Stimulated activated naive B cell treated with anti-CD40 and anti-IgM and Interleukin-4, amounts not matched to agents 10 μg/mL and 1 μg/mL and 100 μg/mL, for 72 hours (primary cell): ENCODE measurements around the gene ZFAND2B.

Source experiments
- ATAC-seq, 2 donors: fragments of 150-1000 bp; cut with Tn5 transposase; replicated peaks; 2 replicates each; pipeline ENCODE4 v1.10.0; 2021; ENCODE audit warnings: moderate library complexity in 1 of 2
- DNase-seq: peaks from one replicate; pipeline ENCODE4 v3.0.0; 2021
- H3K27ac Mint-ChIP-seq: one replicate; pipeline ENCODE4 v1.8.0; 2022; ENCODE audit warnings: mild to moderate bottlenecking, mixed read lengths
- H3K27me3 Mint-ChIP-seq, 2 donors: one replicate each; pipeline ENCODE4 v1.8.0; 2022; ENCODE audit warnings: mixed read lengths in 2 of 2
- H3K36me3 Mint-ChIP-seq, 2 donors: one replicate each; pipeline ENCODE4 v1.8.0; 2022; ENCODE audit warnings: mixed read lengths in 2 of 2, mild to moderate bottlenecking in 1 of 2
- H3K4me1 Mint-ChIP-seq, 2 donors: one replicate each; pipeline ENCODE4 v1.8.0; 2022; ENCODE audit warnings: mixed read lengths in 2 of 2, mild to moderate bottlenecking in 1 of 2
- H3K4me3 Mint-ChIP-seq, 2 donors: one replicate each; pipeline ENCODE4 v1.8.0; 2022; ENCODE audit warnings: mild to moderate bottlenecking in 2 of 2, mixed read lengths in 2 of 2, moderate library complexity in 1 of 2
- H3K9me3 Mint-ChIP-seq, 2 donors: one replicate each; pipeline ENCODE4 v1.8.0; 2022; ENCODE audit warnings: mixed read lengths in 2 of 2, mild to moderate bottlenecking in 1 of 2

ZFAND2B gene

DNA sequence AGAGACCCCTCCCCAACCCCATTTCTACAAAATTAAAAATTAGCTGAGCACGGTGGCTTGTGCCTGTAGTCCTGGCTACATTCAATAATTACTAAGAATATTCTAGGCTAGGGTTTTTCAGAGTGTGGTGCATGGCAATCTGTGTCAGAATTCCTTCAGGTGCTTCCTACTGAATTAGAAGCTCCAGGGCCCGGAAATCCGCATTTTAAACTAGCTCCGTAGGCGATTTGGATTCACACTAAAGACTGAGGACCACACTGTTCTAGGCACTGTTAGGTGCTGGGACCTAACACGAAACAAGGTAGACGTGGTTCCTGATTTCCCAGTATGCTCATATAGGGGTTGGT lies 628 bp upstream of the ZFAND2B start:
- H3K27me3 Mint-ChIP-seq = no peaks in the 10 kb centered on the region
- peak overlapping the region; percentile 97 for H3K27ac Mint-ChIP-seq
- H3K9me3 Mint-ChIP-seq = peaks cover 0 to 2% of the 10 kb centered on the region in 2 donors
- peaks cover 21 to 24% of the 10 kb centered on the region in 2 donors for H3K4me1 Mint-ChIP-seq
- peak overlapping the region; percentile 76 to 90 for H3K4me3 Mint-ChIP-seq
- DNase-seq (no peak), ATAC-seq (no peak)
- H3K36me3 Mint-ChIP-seq = peaks cover 12 to 17% of the 10 kb centered on the region in 2 donors

DNA sequence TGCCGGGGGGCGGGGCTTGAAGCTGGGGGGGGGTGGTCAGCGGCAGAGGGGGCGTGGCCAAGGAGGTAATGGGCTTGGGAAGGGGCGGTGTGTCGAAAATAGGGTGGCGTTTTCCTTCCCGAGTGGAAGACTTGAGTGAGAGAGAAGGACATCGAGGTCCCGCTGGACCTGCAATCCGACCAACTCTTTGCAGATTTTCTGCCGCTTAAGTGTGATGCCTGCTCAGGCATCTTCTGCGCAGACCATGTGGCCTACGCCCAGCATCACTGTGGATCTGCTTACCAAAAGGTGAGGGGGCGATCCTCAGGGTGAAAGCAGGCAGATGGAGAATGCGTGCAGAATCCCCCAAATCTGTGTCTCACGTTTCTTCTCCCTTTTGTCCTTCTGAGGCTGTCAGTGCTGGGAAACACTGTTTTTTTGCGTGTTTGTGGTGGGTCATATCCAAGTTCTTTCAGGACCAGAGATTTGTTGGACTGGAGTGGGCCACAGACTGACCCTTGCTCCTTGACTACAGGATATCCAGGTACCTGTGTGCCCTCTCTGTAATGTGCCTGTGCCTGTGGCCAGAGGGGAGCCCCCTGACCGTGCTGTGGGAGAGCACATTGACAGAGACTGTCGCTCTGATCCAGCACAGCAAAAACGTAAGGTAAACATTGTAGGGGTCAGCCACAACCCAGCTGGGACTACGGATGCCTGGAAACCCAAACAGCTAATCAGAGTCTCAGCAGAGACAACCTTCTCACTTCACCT lies 727 bp downstream of the ZFAND2B start:
- no peak for ATAC-seq
- H3K4me1 Mint-ChIP-seq = peaks cover 21 to 37% of the 10 kb centered on the region in 2 donors

DNA sequence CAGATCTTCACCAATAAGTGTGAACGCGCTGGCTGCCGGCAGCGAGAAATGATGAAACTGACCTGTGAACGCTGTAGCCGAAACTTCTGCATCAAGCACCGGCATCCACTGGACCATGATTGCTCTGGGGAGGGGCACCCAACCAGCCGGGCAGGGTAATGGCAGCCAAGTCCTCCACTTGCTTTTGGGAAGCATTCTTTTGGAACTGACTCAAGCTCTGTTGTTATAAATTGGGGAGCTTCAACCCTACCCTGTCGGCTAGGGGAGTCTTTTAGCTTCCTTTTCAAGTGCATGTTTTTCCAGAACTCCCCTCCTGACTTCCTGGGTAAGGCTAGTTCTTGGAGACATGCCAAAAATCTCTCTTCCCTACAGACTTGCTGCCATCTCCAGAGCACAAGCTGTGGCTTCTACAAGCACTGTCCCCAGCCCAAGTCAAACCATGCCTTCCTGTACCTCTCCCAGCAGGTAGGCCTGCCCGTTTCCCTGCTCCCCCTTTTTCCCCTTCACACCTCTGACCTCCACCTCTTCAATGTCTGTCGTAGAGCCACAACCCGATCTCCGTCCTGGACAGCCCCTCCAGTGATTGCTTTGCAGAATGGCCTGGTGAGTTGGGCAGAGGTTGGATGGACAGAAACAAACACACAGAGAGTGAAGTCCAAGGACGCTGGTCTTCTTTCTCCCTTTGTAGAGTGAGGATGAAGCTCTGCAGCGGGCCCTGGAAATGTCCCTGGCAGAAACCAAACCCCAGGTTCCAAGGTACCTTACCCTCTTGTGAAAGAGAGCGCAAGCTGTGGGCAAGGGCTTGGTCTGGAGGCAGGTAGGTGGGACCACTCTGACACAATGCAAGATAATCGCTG lies 1.5 kb downstream of the ZFAND2B start:
- Mint-ChIP-seq H3K27ac (peak overlapping the region; percentile 31), H3K27me3 (no peaks in the 10 kb centered on the region), H3K4me3 (peak overlapping the region; percentile 76 to 90), H3K36me3 (peaks cover 27% of the 10 kb centered on the region in 2 donors), H3K4me1 (peaks cover 21 to 39% of the 10 kb centered on the region in 2 donors), H3K9me3 (peaks cover 0 to 2% of the 10 kb centered on the region in 2 donors)
- DNase-seq (no peak), ATAC-seq (no peak)

More for the DNA sequence above, 727 bp downstream of the ZFAND2B start:
- no peaks in the 10 kb centered on the region for H3K27me3 Mint-ChIP-seq
- H3K9me3 Mint-ChIP-seq = peaks cover 0 to 2% of the 10 kb centered on the region in 2 donors
- H3K4me3 Mint-ChIP-seq = peak overlapping the region; percentile 76 to 90
- DNase-seq = no peak
- H3K36me3 Mint-ChIP-seq = peaks cover 22 to 26% of the 10 kb centered on the region in 2 donors
- peak overlapping the region; percentile 11 for H3K27ac Mint-ChIP-seq

DNA sequence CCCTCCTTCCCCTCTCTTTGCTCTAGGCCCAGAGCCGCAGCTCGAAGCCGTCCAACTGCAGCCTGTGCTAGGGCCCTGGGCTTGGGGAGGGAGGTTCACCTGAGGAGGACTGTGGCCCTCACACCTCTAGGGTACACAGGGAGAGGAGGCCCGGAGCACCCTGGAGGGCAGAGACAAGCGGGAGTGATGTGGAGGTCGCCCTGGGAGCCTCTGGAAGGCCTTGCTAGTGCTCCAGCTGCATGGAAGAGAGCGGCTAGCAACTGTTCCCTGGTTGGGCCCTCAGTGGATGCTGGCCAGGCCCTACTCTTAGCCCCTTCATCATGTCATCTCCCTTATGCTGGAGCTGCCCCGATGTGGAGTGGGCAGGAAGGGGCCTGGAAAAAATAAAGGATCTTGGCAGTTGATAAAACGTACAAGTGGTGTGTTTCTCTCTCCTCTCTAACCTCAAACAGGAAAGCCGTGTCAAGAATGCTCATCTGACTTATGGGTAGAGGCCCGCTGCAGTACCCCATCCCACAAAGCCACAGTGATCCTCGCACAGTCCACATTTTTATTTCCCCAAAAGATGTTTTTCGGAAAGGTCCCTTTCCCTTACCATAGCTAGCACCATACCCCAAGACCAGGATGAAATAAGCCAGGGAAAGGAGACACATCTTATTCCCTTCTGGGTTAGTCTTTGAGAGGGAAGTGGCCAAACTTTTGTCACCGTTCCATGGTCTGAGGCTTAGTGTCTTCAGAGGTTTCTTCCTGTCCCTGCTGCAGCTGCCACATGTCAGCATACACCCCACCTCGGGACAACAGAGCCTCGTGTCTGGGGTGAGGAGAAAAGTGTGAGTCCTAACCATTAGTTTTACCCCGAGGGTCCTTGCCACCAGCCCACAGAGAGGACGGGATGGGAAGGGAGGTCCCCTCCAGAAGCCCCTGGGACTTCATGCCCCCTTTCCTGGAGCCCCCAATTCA lies 2.9 kb downstream of the ZFAND2B start:
- H3K4me1 Mint-ChIP-seq = peaks cover 21 to 39% of the 10 kb centered on the region in 2 donors
- DNase-seq (no peak), ATAC-seq (no peak)
- no peaks in the 10 kb centered on the region for H3K27me3 Mint-ChIP-seq
- peak overlapping the region; percentile 83 for H3K27ac Mint-ChIP-seq
- H3K4me3 Mint-ChIP-seq = no peak overlapping the region
- peaks cover 0 to under 1% of the 10 kb centered on the region in 2 donors for H3K9me3 Mint-ChIP-seq
- peaks cover 37% of the 10 kb centered on the region in 2 donors for H3K36me3 Mint-ChIP-seq

DNA sequence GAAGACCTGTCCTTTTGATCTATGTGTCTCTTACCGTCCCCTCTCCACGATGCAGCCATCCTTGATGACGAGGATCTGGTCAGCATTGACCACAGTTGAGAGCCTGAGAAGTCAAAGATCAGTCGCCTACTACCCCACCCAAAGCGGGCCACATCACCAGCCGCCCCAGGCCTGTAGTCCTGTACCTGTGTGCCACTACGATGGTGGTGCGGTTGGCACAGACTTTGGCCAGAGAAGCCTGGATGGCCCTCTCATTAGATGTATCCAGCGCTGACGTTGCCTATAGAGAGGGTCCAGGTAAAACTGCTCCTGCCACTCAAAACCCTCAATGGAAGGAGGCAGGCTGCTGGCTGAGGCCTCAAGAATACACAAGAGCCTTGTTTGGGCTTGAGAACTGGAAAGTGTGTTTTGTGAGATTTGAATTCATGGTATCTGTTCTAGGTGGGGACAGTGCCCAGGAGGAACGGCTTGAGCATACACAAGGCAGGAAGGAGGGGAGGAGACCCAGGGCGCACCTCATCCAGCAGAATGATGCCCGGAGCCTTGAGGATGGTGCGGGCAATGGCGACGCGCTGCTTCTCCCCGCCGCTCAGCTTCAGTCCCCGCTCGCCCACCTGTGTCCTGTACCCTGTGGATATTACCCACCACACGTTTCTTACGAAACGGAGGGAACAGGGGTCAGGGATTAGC lies 3.8 kb downstream of the ZFAND2B start:
- Mint-ChIP-seq H3K9me3 (no peaks in the 10 kb centered on the region), H3K4me3 (no peak overlapping the region), H3K27ac (peak overlapping the region; percentile 73), H3K27me3 (no peaks in the 10 kb centered on the region), H3K36me3 (peaks cover 40 to 42% of the 10 kb centered on the region in 2 donors), H3K4me1 (peaks cover 24 to 39% of the 10 kb centered on the region in 2 donors)
- DNase-seq = no peak
- no peak for ATAC-seq

DNA sequence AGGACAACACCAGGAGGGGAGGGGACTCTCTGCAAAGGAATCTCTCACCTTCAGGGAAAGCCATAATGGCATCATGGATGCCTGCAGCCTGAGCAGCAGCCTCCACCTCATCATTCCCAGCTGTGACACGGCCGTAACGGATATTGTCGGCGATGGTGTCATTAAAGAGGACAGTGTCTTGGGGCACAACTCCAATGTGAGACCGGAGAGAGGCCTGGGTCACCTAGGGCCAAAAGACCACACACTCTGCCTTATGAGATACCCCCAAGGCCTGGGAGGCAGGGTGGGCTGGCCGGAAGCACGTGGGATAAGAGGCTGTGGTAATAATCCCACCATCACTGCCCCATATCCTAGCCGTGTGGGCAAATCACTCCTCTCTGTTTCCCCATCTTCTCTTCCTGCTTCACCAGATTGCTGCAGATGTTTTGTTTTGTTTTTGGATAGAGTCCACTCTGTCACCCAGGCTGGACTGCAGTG lies 4.3 kb downstream of the ZFAND2B start:
- no peak for DNase-seq
- H3K27me3 Mint-ChIP-seq = no peaks in the 10 kb centered on the region
- H3K36me3 Mint-ChIP-seq = peaks cover 42 to 44% of the 10 kb centered on the region in 2 donors
- H3K4me3 Mint-ChIP-seq = no peak overlapping the region
- H3K27ac Mint-ChIP-seq = peak overlapping the region; percentile 87
- H3K9me3 Mint-ChIP-seq = no peaks in the 10 kb centered on the region
- ATAC-seq = no peak
- peaks cover 25 to 41% of the 10 kb centered on the region in 2 donors for H3K4me1 Mint-ChIP-seq

DNA sequence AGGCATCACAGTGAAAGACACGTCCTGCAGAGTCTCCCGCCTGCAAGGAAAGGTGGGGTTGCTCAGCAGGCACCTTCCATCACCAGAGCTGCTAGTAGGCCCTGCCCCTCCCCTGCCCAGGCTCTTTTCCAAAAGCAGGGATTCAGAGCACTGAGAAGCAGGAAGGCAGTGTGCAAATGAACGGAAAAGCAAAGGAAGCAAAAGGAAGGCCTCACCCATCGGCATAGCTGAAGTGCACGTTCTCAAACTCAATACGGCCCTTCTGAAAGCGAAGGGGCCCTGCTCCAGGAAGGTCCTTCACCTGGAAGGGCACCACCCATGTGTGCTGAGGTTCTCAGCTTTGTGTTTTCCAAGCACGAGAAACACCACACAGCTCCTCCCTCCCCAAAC lies 6.4 kb downstream of the ZFAND2B start:
- Mint-ChIP-seq H3K4me1 (peaks cover 25 to 49% of the 10 kb centered on the region in 2 donors), H3K27me3 (no peaks in the 10 kb centered on the region), H3K36me3 (peaks cover 51 to 54% of the 10 kb centered on the region in 2 donors), H3K27ac (peak overlapping the region; percentile 20), H3K9me3 (no peaks in the 10 kb centered on the region), H3K4me3 (no peak overlapping the region)
- no peak for DNase-seq
- ATAC-seq = no peak

DNA sequence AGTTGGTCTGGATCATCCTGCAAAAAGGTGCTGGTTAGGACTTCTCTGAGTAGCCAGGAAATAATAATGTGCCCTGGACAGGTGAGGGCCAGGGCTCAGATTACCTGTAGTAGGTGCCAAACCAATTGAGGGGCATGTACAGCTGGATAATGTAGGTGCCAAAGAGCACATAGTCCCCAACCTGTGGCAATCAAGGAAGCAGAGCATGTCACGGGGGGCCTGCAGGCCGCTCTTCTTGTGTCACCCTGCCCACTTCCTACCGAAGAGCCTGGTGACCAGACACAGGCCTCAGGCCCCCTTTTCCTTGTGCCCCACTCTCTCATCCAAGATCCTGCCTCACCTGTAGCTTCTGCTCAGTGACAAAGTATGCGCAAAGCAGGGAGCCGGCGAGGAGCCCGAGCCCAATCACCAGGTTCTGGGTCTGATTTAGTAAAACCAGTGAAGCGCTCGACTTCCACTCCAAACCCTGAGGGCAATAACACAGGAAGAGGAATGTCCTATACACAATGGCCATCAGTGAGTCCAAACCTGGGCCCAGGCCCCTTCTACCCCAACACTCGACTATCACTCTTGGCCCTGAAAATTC lies 7.0 kb downstream of the ZFAND2B start:
- Mint-ChIP-seq H3K4me3 (no peak overlapping the region), H3K36me3 (peaks cover 46 to 48% of the 10 kb centered on the region in 2 donors), H3K4me1 (peaks cover 23 to 47% of the 10 kb centered on the region in 2 donors), H3K27me3 (no peaks in the 10 kb centered on the region), H3K9me3 (no peaks in the 10 kb centered on the region), H3K27ac (no peak overlapping the region)
- no peak for DNase-seq
- ATAC-seq = no peak

DNA sequence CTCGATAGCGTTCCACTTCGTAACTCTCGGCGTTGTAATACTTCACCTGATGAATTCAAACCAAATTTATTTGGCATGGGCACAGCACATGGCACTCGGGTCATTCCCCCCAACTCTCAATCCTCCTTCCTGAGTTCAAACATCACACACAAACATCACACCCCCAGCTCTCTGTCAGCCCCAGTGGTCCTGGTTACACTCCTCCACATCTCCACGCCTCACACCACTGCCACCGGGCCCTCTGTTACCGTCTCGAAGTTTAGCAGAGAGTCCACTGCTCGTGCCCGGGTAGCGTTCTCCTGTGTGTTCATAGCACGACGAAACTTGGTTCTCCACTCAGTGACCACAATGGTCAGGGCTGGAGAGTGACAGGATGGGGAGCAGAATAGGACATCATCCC lies 7.6 kb downstream of the ZFAND2B start:
- H3K36me3 Mint-ChIP-seq = peaks cover 45% of the 10 kb centered on the region in 2 donors
- H3K4me3 Mint-ChIP-seq = no peak overlapping the region
- no peak for DNase-seq
- no peak for ATAC-seq
- no peaks in the 10 kb centered on the region for H3K27me3 Mint-ChIP-seq
- H3K4me1 Mint-ChIP-seq = peaks cover 21 to 44% of the 10 kb centered on the region in 2 donors
- peak overlapping the region; percentile 6 for H3K27ac Mint-ChIP-seq
- H3K9me3 Mint-ChIP-seq = no peaks in the 10 kb centered on the region

DNA sequence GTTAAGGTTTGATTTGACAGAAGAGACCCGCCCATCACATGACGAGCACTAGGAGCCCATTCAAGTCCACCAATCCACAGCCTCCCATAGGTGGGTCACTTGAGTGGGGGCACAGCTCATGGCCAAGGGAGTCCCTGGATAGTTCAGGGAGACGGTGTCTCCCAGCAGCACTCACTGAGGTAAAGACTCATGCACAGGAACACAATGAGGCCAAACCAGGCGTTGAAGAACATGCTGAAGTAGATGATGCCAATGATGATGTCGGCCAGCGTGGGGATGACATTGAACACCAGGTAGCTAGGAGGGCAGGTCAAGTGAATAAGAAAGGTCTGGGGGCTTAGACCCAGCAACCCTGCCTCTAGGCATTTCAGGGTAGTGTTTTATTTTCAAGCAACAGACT lies 8.2 kb downstream of the ZFAND2B start:
- ATAC-seq (no peak), DNase-seq (no peak)
- Mint-ChIP-seq H3K9me3 (no peaks in the 10 kb centered on the region), H3K27me3 (no peaks in the 10 kb centered on the region), H3K27ac (no peak overlapping the region), H3K4me1 (peaks cover 20 to 47% of the 10 kb centered on the region in 2 donors), H3K4me3 (no peak overlapping the region), H3K36me3 (peaks cover 46 to 48% of the 10 kb centered on the region in 2 donors)

DNA sequence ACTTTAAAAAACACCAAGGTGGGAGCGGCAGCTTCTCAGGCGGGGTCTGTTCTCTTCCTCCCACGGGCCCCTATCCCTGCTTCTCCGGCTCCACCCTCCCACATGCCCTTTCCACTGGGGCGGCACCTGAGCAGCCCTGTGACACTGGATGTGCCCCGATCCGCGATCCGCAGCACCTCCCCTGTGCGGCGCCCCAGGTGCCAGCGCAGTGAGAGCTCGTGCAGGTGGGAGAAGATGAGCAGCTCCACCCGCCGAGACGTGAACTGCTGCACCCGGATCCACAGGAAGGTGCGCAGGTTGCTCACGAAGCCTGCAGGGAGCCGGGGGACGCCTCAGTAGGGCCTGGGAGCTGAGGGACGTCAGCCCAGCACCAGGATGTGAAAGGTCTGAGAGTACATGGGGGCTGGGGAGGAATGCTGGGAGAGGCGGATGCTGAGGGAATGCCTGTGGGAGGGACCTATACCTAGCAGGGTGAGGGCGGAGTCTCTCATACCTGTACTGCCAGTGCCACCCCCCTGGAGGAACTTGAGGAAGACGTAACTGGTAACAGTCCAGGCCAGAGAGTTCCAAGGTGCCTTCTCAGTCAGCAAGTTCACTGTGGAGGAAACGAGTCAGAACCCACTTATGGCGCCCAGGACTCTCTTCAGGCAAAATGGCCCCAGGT lies 9.4 kb downstream of the ZFAND2B start:
- Mint-ChIP-seq H3K4me3 (peak overlapping the region in 1 of 2 donors; percentile 32), H3K36me3 (peaks cover 47 to 57% of the 10 kb centered on the region in 2 donors), H3K4me1 (peaks cover 21 to 54% of the 10 kb centered on the region in 2 donors), H3K27me3 (no peaks in the 10 kb centered on the region), H3K27ac (no peak overlapping the region), H3K9me3 (no peaks in the 10 kb centered on the region)
- ATAC-seq = no peak
- DNase-seq = no peak

DNA sequence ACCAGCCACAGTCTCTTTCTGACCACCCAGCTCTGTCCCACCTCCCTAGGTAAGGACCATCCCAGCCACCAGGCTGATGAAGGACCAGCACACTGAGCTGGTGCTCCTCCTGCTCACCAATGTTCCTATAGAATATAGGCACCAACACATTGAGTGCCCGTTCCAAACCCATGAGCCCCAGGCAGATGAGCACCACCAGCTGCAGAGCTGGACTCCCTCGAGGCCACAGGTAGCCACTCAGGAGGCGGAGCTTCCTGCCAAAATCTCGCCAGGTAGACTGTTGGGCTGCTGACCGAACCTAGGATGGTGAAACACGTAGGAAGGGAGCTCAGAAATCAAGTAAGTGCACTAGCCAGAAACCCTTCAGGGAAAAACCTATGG lies 9.9 kb downstream of the ZFAND2B start:
- Mint-ChIP-seq H3K9me3 (no peaks in the 10 kb centered on the region), H3K4me3 (peak overlapping the region; percentile 64 to 95), H3K27me3 (no peaks in the 10 kb centered on the region), H3K27ac (peak overlapping the region; percentile 37), H3K36me3 (peaks cover 49 to 59% of the 10 kb centered on the region in 2 donors), H3K4me1 (peaks cover 21 to 50% of the 10 kb centered on the region in 2 donors)
- DNase-seq (no peak), ATAC-seq (no peak)
